ENCODE data around the gene GALK1.
A peak's percentile ranks its signal among the peaks of the same experiment; 100 is the strongest.
"Not testable (repeated sequence)": the region's sequence is repeated elsewhere in the genome, so short reads cannot be mapped to it uniquely, and the experiment has no call there.

Gene GALK1

GRCh38 chr17:75783803-75784472, 18.9 kb upstream of the GALK1 start:
- no peak for DNase-seq

GRCh38 chr17:75783069-75783783, 18.2 kb upstream of the GALK1 start:
- peak; percentile 97 for DNase-seq

GRCh38 chr17:75779987-75780889, 15.2 kb upstream of the GALK1 start:
- DNase-seq: no peak

GRCh38 chr17:75779250-75779986, 14.4 kb upstream of the GALK1 start:
- peak; percentile 100 for DNase-seq

- DNase-seq: no peak
These were observed 13.9 kb upstream of the GALK1 start for GRCh38 chr17:75778861-75779249.

GRCh38 chr17:75778066-75778860, 13.3 kb upstream of the GALK1 start:
- DNase-seq: not testable (repeated sequence)

GRCh38 chr17:75777296-75777922, 12.4 kb upstream of the GALK1 start:
- no peak for DNase-seq

- no peak for DNase-seq
These were observed 11.6 kb upstream of the GALK1 start for GRCh38 chr17:75776386-75777295.

- no peak for DNase-seq
These were observed 10.1 kb upstream of the GALK1 start for GRCh38 chr17:75774991-75775668.

GRCh38 chr17:75774471-75774990, 9.5 kb upstream of the GALK1 start:
- DNase-seq: no peak

GRCh38 chr17:75773808-75774470, 8.9 kb upstream of the GALK1 start:
- DNase-seq: no peak

- DNase-seq: no peak
These were observed 8.3 kb upstream of the GALK1 start for GRCh38 chr17:75773121-75773807.

- DNase-seq: no peak
These were observed 6.6 kb upstream of the GALK1 start for GRCh38 chr17:75771334-75772281.

GRCh38 chr17:75769536-75769935, 4.5 kb upstream of the GALK1 start:
- DNase-seq: no peak

GRCh38 chr17:75767881-75768280, 2.9 kb upstream of the GALK1 start:
- DNase-seq: no peak

GRCh38 chr17:75765981-75766380, 989 bp upstream of the GALK1 start:
- DNase-seq: no peak

GRCh38 chr17:75764417-75764710, 628 bp downstream of the GALK1 start:
- DNase-seq: no peak
